Kidney (tissue), 14 donors: ENCODE results near the gene HSPG2. TPM values are rescaled to one million over a fixed set of nuclear protein-coding genes. Genes with fewer than 3 reads are reported as not detected.

Experiments
- DNase-seq, 5 donors: peaks; one replicate each; pipeline ENCODE4 v3.0.0-alpha.2; 2013 to 2020
- FAIRE-seq: peaks from 2 replicates; lab custom pipeline; 2012; peaks lifted over from hg19 to GRCh38; lab: Jason Lieb, UNC
- H3K27ac ChIP-seq, 2 donors: one replicate each; pipeline ENCODE4 v1.7.0; 2013; ENCODE audit warnings: low read depth in 2 of 2, low read length in 2 of 2, inconsistent platforms in 1 of 2
- H3K27me3 ChIP-seq: one replicate; pipeline ENCODE4 v1.7.1; 2013; ENCODE audit warnings: low read length, inconsistent platforms; ENCODE audit not compliant: control insufficient read depth, insufficient read depth
- H3K36me3 ChIP-seq, 3 donors: one replicate each; pipeline versions ENCODE4 v1.7.0 to v1.7.1; 2013; ENCODE audit warnings: low read length in 3 of 3, control low read depth in 1 of 3, inconsistent platforms in 1 of 3; ENCODE audit not compliant: insufficient read depth in 3 of 3, control insufficient read depth in 2 of 3
- H3K4me1 ChIP-seq, 3 donors: one replicate each; pipeline versions ENCODE4 v1.7.0 to v1.7.1; 2013; ENCODE audit warnings: low read length in 3 of 3, inconsistent platforms in 1 of 3, low read depth in 1 of 3; ENCODE audit not compliant: control insufficient read depth in 2 of 3, insufficient read depth in 2 of 3
- H3K4me3 ChIP-seq, 3 donors: one replicate each; pipeline versions ENCODE4 v1.7.0 to v1.8.1; 2013; ENCODE audit warnings: low read length in 3 of 3, control low read depth in 1 of 3, inconsistent platforms in 1 of 3
- H3K9ac ChIP-seq, 3 donors: one replicate each; pipeline versions ENCODE4 v1.7.0 to v1.7.1; 2013; ENCODE audit warnings: low read length in 3 of 3, control low read depth in 1 of 3, inconsistent platforms in 1 of 3
- H3K9me3 ChIP-seq, 3 donors: one replicate each; pipeline versions ENCODE4 v1.7.0 to v1.7.1; 2013; ENCODE audit warnings: low read length in 3 of 3, control low read depth in 1 of 3, inconsistent platforms in 1 of 3; ENCODE audit not compliant: control insufficient read depth in 2 of 3, insufficient read depth in 1 of 3
- CTCF ChIP-seq: IDR thresholded peaks from 3 replicates; pipeline ENCODE4 v1.5.1; 2012; ENCODE audit warnings: mild to moderate bottlenecking, moderate library complexity, borderline replicate concordance; ENCODE audit not compliant: insufficient read depth; ENCODE audit errors: extremely low read depth
- intact Hi-C: fragments of 100-400 bp; cut with DNase I; formaldehyde crosslinking; loops from one replicate; pipeline ENCODE4 v1.11.1; 2022
- polyA plus RNA-seq: library from polyadenylated mRNA; stranded (reverse); fragments of 350-450 nt; fragmentation: Illumina TruSeq; extraction: RNeasy Lipid Tissue Mini Kit (QIAGEN cat#74804); gene quantifications from one replicate; pipeline ENCODE4 v1.2.3, GENCODE V29; 2014; ENCODE audit warnings: low read depth, low replicate concordance; ENCODE audit not compliant: insufficient read depth
- total RNA-seq: library from RNA; stranded (reverse); fragmentation: NEBNext Ultra II Directional; extraction: Animal tissue kit (Norgen Biotek cat#: 25700); gene quantifications from one replicate; pipeline ENCODE4 v1.2.1, GENCODE V29; 2021
- donor health status: control.
- donor health status: control.
- donor health status: control.
- donor health status: control.
- donor health status: control.
- donor health status: DM: yes; HTN: yes; CAD: no.
- donor health status: Normal renal cell carcinoma (clear cell type).

Gene HSPG2
- total and polyA plus RNA-seq, 2 donors from 2014 or later: 60.4 to 510 TPM

GRCh38 chr1:21814241-21814918 lies 122.7 kb downstream of the HSPG2 start:
- Histone ChIP-seq H3K4me3 (peak overlapping the region in 1 of 3 donors; percentile 43), H3K27ac (no peak overlapping the region), H3K9ac (no peak overlapping the region), H3K27me3 (no peaks in the 10 kb centered on the region), H3K9me3 (peaks cover 0 to 3% (median 0%) of the 10 kb centered on the region in 3 donors), H3K36me3 (no peaks in the 10 kb centered on the region), H3K4me1 (peaks cover 0 to 2% (median 0%) of the 10 kb centered on the region in 3 donors)
- peak; percentile 46 to 79 (median 58) for DNase-seq
- no peak for FAIRE-seq
- intact Hi-C loops: no loop called here
- TF ChIP-seq CTCF: peak; percentile 20

- H3K9ac ChIP-seq: no peak overlapping the region
These were observed 123.6 kb downstream of the HSPG2 start for GRCh38 chr1:21813542-21813941.

GRCh38 chr1:21811875-21812305 lies 125.2 kb downstream of the HSPG2 start, which contains the start of gene LDLRAD2:
Gene LDLRAD2, plus strand, starts transcription at chr1:21812265. Its CDS starts 187 bp downstream, at chr1:21812452.
- no peak within 1 kb of the TSS for H3K9ac ChIP-seq
- peaks cover 0 to 2% (median 0%) of the 10 kb centered on the region in 3 donors for H3K4me1 ChIP-seq
- no peak for TF ChIP-seq CTCF
- intact Hi-C loops: no loop called here
- H3K27me3 ChIP-seq: no peaks in the 10 kb centered on the region
- FAIRE-seq (no peak), DNase-seq (peak in 1 of 5 donors; percentile 30)
- no peak within 1 kb of the TSS for H3K27ac ChIP-seq
- H3K4me3 ChIP-seq: no peak within 1 kb of the TSS
- no peaks in the 10 kb centered on the region for H3K36me3 ChIP-seq
- peaks cover 0 to 3% (median 0%) of the 10 kb centered on the region in 3 donors for H3K9me3 ChIP-seq

More at GRCh38 chr1:21813542-21813941, 123.6 kb downstream of the HSPG2 start:
- intact Hi-C loops: no loop called here
- DNase-seq (no peak), FAIRE-seq (no peak)
- Histone ChIP-seq H3K4me1 (peaks cover 0 to 2% (median 0%) of the 10 kb centered on the region in 3 donors), H3K27me3 (no peaks in the 10 kb centered on the region), H3K4me3 (no peak overlapping the region), H3K27ac (no peak overlapping the region), H3K36me3 (no peaks in the 10 kb centered on the region), H3K9me3 (peaks cover 0 to 3% (median 0%) of the 10 kb centered on the region in 3 donors)
- no peak for TF ChIP-seq CTCF
